Neural crest cell (in vitro differentiated cells): ENCODE measurements around the gene NAGA. TPM values are rescaled to one million over a fixed set of nuclear protein-coding genes. Genes with fewer than 3 reads are reported as not detected.

Source experiments
- DNase-seq: peaks from one replicate; pipeline ENCODE4 v3.0.0; 2021; ENCODE audit warnings: low read depth, mixed read lengths, low spot score
- H3K27ac Mint-ChIP-seq: one replicate; pipeline ENCODE4 v1.8.0; 2021; ENCODE audit warnings: mild to moderate bottlenecking, mixed read lengths; ENCODE audit not compliant: unreplicated experiment
- H3K27me3 Mint-ChIP-seq: 2 replicates; pipeline ENCODE4 v1.8.0; 2021; ENCODE audit warnings: low read depth, mild to moderate bottlenecking, mixed read lengths
- H3K36me3 Mint-ChIP-seq: 2 replicates; pipeline ENCODE4 v1.8.0; 2021; ENCODE audit warnings: low read depth, mild to moderate bottlenecking, mixed read lengths
- H3K4me1 Mint-ChIP-seq: 2 replicates; pipeline ENCODE4 v1.8.0; 2021; ENCODE audit warnings: mixed read lengths
- H3K4me3 Mint-ChIP-seq: one replicate; pipeline ENCODE4 v1.8.0; 2021; ENCODE audit warnings: mild to moderate bottlenecking, mixed read lengths
- H3K9me3 Mint-ChIP-seq: 2 replicates; pipeline ENCODE4 v1.8.0; 2021; ENCODE audit warnings: mixed read lengths
- CTCF ChIP-seq: fragments of 200-600 bp; sonication (generic); conservative IDR thresholded peaks from 2 replicates; pipeline ENCODE4 v1.5.0; 2021; ENCODE audit warnings: antibody characterized with exemption, mild to moderate bottlenecking
- total RNA-seq: library from RNA; stranded (reverse); gene quantifications from 2 replicates; pipeline ENCODE4 v1.2.1, GENCODE V29; 2021

NAGA gene
- total RNA-seq, 1 donor from 2014 or later = 21.4 TPM

GRCh38 chr22:42033263-42034181 lies 37.1 kb downstream of the NAGA start:
- no peak for TF ChIP-seq CTCF
- Mint-ChIP-seq H3K4me1 (no peaks in the 10 kb centered on the region), H3K27ac (no peak overlapping the region), H3K4me3 (no peak overlapping the region), H3K9me3 (no peaks in the 10 kb centered on the region), H3K27me3 (peaks cover 28% of the 10 kb centered on the region), H3K36me3 (peaks cover 4% of the 10 kb centered on the region)
- DNase-seq = no peak

DNA sequence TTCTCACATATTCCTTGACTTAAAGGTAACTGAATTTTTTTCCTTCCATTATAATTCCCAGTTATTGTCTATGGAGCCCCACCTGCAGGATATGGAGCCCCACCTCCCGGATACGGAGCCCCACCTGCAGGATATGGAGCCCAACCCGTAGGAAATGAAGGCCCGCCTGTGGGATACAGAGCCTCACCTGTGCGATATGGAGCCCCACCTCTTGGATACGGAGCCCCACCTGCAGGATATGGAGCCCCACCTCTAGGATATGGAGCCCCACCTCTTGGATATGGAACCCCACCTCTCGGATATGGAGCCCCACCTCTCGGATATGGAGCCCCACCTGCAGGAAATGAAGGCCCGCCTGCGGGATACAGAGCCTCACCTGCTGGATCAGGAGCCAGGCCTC lies 43.9 kb downstream of the NAGA start:
- no peak for DNase-seq
- Mint-ChIP-seq H3K4me1 (no peaks in the 10 kb centered on the region), H3K27me3 (peaks cover 18% of the 10 kb centered on the region), H3K9me3 (no peaks in the 10 kb centered on the region), H3K27ac (no peak overlapping the region), H3K36me3 (no peaks in the 10 kb centered on the region), H3K4me3 (no peak overlapping the region)
- no peak for TF ChIP-seq CTCF

DNA sequence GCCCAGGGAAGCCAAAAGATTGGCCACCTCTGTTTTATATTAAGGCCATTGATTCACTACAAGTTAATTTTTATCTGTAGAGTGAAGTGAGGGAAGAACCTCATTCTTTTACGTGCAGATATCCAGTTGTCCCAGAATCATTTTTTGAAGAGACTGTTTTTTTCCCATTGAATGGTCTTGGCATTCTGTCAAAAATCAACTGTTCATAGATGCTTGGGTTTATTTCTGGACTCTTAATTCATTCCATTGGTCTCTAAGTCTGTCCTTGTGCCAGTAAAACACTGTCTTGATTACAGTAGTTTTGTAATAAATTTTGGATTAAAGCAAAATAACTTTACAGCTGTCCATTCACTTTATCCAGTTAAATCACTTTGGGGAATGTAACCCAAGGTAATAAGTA lies 45.2 kb downstream of the NAGA start:
- no peaks in the 10 kb centered on the region for H3K9me3 Mint-ChIP-seq
- H3K4me1 Mint-ChIP-seq = no peaks in the 10 kb centered on the region
- H3K36me3 Mint-ChIP-seq = no peaks in the 10 kb centered on the region
- no peak for DNase-seq
- H3K27ac Mint-ChIP-seq = no peak overlapping the region
- H3K4me3 Mint-ChIP-seq = no peak overlapping the region
- H3K27me3 Mint-ChIP-seq = peaks cover 13% of the 10 kb centered on the region
- no peak for TF ChIP-seq CTCF

- Mint-ChIP-seq H3K27me3 (peaks cover 23% of the 10 kb centered on the region), H3K4me1 (no peaks in the 10 kb centered on the region), H3K9me3 (no peaks in the 10 kb centered on the region), H3K27ac (no peak overlapping the region), H3K4me3 (no peak overlapping the region), H3K36me3 (no peaks in the 10 kb centered on the region)
- no peak for TF ChIP-seq CTCF
- DNase-seq = no peak
Measured at GRCh38 chr22:42022162-42022847, 48.3 kb downstream of the NAGA start.

DNA sequence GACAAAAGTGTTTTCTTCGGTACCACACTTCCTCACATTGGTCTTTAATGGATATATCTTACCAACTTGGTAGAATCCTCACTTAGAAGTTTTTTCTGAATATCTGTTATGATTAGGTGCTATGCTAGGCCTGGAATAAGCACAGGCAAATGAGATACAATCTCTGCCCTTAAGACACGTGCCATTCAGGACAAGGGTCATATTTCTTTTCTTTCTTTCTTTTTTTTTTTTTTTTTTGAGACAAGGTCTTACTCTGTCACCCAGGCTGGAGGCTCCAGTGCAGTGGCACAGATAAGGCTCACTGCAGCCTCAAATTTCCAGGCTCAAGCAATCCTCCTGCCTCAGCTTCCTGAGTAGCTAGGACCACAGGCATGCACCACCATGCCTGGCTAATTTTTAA lies 49.0 kb downstream of the NAGA start:
- DNase-seq = no peak
- no peak for TF ChIP-seq CTCF
- Mint-ChIP-seq H3K4me3 (no peak overlapping the region), H3K4me1 (no peaks in the 10 kb centered on the region), H3K9me3 (no peaks in the 10 kb centered on the region), H3K27me3 (peaks cover 31% of the 10 kb centered on the region), H3K27ac (no peak overlapping the region), H3K36me3 (no peaks in the 10 kb centered on the region)
